Stimulated activated CD8-positive, alpha-beta memory T cell treated with anti-CD3 and anti-CD28 coated beads, Interleukin-15, amount 100 ng/mL, for 48 hours (primary cell): ENCODE measurements around the gene EVX2.

Experiments
- DNase-seq, 2 donors: peaks; one replicate each; pipeline ENCODE4 v3.0.0-alpha.2; 2020; ENCODE audit warnings: low read depth in 2 of 2

Gene EVX2

DNA sequence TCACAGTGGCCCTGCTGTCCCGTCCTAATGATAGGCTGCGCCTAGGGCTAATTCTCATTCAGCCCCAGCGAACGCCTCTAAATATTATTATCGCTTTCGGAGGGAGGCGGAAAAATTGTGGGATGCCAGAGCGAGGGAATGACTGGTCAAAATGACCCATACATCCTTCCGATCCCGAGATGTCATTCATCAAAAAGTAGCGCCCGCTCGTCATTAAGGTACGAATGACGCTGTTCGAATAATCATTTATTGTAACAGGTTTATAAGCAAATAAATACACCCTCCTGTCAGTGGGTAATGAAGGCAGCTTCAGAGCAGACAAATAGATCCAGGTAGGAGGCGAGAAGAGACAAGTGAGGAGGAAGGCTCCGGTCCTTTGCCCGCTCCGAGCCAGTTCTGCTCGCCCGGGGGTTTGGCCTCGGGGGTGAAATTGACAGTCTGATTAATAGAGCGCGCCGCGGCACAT, at the start of gene EVX2:
TSS of gene EVX2 (minus strand) at position 167 of the 466 bp plus-strand sequence. CDS start 186 bp downstream, outside the sequence.
- DNase-seq = no peak

GRCh38 chr2:176133389-176133788, 49.6 kb upstream of the EVX2 start:
- DNase-seq = no peak

- no peak for DNase-seq
Measured at GRCh38 chr2:176132205-176133171, 48.7 kb upstream of the EVX2 start.

GRCh38 chr2:176131848-176132158, 48.0 kb upstream of the EVX2 start:
- no peak for DNase-seq

DNA sequence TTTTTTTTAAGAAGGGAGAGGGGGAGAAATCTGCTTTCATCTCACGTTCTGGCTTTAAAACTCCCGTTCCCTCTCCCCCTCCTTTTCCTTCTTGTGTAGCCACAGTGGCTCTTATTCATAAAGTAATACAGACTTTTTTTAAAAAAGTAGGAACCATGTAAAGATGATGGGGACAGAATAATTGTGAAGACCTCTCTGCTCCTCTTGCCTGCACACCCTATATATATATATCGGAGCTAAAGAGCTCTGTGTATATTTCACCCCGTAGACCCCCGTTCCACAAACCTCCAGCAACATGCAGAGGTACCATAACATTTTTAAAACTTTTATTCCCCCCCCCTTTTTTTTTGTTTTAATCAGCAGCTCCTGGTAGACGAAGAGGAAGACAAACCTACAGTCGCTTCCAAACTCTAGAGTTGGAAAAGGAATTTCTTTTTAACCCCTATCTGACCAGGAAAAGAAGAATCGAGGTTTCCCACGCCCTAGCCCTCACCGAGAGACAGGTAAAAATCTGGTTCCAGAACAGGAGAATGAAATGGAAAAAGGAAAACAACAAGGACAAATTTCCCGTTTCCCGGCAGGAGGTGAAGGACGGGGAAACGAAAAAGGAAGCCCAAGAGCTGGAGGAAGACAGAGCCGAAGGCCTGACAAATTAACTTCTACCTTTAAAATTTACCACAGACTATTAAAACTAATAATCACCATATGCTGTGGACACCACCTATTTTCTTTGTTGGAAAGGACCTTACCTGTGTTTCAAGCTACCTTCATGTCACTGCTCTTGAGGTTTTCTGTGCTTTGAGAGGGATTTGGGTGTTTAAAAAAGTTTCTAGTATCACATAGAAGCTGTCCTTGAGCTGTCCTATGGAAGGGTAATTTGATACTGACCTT, 47.4 kb upstream of the EVX2 start:
- no peak for DNase-seq

DNA sequence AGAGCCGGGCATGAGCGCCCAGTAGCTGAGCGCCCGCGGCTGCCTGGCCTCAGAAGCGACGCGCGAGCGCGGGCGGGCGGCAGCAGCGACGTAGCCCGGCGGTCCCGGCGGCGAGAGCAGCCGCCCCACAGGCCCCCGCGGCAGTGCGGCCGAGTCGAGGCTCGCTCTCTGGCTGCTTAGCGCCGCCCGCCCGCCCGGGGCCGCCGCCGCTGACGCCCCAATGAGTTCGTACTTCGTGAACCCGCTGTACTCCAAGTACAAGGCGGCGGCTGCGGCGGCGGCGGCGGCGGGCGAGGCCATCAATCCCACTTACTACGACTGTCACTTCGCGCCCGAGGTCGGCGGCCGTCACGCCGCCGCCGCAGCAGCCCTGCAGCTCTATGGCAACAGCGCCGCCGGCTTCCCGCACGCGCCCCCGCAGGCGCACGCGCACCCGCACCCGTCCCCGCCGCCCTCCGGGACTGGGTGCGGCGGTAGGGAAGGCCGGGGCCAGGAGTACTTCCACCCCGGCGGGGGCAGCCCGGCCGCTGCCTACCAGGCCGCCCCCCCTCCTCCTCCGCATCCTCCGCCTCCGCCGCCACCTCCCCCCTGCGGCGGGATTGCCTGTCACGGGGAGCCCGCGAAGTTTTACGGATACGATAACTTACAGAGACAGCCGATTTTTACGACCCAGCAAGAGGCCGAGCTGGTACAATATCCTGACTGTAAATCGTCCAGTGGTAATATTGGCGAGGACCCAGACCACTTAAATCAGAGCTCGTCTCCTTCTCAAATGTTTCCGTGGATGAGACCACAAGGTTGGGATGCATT, 46.6 kb upstream of the EVX2 start:
- no peak for DNase-seq

GRCh38 chr2:176129813-176130146, 46.0 kb upstream of the EVX2 start:
- no peak for DNase-seq

DNA sequence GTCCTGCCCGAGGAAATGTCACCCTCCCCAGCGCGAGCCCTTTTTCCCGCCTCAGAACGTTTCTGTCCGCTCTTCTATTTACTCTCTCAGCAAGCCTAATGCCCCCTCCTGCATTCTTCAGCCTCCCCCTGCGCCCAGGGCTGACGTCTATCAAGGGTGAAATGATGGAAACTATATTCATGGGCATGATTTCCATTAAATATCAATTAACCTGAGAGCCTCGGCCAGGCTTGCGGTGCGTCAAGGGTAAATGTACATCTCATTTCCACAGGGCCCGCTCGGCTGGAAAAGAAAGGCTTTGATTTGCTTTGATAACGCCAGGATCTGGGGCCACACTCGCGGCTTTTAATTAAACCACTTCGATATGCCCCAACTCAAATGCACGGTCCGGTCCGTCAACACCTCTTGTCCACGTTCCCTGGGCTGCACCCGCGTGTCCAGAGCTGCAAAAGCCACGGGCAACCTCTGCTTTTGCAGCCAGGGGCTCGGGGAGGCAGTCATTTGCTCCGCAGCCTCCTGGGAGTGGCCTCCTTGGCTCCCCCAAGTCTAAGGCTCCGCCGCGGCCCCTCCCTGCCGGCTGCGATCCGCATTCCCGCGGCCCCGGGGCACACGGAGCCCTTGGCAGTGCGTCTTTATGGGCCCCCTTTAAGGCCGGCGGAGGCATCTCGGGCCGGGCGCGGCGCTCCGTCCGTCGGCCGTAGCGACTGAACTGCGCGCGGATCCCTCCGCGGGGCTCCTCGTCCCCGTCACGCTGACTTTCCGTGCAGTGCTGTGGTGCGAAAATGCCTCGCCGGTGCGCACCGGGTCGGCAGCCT, 45.4 kb upstream of the EVX2 start, which contains the start of gene HOXD8:
TSS of gene HOXD8 (plus strand) at position 724 of the 815 bp plus-strand sequence. CDS start 662 bp downstream, outside the sequence.
- no peak for DNase-seq

GRCh38 chr2:176128172-176128981, 44.6 kb upstream of the EVX2 start:
- DNase-seq = no peak

- DNase-seq = no peak
Measured at GRCh38 chr2:176127774-176128072, 44.0 kb upstream of the EVX2 start.

- no peak for DNase-seq
Measured at GRCh38 chr2:176126929-176127773, 43.4 kb upstream of the EVX2 start.

DNA sequence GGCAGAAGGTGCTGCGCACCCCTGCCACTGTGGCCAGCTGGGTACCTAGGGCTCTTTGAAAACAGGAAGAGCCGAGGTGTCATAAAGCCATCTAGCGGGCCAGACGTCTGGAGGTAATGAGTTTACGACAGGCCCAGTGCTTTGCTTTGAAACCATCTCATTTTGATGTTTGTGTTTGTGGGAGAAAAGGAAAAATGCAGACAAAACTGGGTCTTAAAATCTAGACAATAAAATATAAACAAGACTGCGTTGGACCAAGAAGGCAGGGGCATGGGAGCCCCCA, 42.0 kb upstream of the EVX2 start:
- DNase-seq = no peak

DNA sequence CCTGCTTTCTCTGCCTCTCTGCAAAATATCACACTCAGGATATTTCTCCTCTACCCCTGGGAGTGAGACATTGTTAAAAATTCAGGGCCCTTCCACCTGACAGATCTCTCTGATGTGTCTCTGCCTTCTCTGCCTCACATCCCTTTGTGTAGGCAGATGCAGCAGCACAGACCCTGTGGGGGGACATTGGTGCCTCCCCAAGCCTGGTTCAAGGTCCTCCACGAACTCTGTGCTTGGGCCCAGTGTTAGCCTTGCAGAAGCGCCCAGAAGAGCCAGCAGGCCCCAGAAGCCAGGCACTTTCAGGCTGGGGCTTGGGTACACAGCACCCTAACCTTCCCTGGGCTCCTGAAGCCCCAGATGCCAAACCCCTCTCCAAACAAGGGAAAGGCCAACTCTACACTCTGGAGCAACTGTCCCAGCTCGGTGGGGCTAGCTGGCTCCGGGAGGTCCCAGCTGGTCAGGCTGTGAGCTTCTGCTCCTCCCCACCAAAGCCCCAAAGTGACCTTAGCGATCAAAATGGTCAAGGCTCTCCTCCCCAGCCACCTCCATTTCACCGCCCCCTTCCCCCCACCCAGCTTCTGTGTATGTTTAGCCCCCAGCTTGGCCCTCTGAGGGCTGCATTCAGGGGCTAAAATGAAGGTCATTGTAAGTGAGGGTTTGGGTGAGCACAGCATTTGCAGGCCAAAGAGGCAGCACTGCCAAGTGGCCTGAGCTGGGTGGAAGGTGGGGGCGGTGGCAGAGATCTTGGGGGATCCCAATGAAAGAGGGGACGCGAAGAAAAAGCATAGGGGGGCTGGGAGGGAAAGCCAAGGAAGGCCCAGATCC, 41.4 kb upstream of the EVX2 start:
- no peak for DNase-seq

- no peak for DNase-seq
Measured at GRCh38 chr2:176124110-176124946, 40.6 kb upstream of the EVX2 start.

DNA sequence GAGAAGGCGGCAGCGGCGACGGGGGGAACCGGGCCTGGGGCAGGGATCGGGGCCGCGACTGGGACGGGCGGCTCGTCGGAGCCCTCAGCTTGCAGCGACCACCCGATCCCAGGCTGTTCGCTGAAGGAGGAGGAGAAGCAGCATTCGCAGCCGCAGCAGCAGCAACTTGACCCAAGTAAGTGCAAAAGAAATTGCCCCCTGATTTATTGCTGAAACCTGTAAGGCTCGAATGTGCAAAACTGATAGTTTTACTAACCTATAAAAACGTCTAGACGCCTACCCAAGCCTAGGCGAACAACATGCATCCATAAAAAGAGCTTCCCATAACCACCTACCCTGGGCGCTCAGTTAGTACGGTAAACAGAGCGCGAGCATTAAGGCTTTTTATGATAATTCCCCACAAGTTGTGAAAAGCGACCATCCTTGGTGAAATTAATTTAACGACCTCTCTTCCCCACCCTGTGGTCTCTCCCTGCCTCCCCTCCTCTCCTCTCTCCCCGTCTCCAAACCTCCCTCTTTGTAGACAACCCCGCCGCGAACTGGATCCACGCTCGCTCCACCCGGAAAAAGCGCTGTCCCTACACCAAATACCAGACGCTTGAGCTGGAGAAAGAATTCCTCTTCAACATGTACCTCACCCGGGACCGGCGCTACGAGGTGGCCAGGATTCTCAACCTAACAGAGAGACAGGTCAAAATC, 39.8 kb upstream of the EVX2 start:
- no peak for DNase-seq

DNA sequence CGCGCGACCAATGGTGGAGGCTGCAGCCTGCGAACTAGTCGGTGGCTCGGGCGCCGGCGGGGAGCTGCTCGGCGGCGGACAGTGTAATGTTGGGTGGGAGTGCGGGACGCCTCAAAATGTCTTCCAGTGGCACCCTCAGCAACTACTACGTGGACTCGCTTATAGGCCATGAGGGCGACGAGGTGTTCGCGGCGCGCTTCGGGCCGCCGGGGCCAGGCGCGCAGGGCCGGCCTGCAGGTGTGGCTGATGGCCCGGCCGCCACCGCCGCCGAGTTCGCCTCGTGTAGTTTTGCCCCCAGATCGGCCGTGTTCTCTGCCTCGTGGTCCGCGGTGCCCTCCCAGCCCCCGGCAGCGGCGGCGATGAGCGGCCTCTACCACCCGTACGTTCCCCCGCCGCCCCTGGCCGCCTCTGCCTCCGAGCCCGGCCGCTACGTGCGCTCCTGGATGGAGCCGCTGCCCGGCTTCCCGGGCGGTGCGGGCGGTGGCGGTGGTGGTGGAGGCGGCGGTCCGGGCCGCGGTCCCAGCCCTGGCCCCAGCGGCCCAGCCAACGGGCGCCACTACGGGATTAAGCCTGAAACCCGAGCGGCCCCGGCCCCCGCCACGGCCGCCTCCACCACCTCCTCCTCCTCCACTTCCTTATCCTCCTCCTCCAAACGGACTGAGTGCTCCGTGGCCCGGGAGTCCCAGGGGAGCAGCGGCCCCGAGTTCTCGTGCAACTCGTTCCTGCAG, 39.1 kb upstream of the EVX2 start, which contains the start of gene HOXD9:
TSS of gene HOXD9 (plus strand) at position 37 of the 728 bp plus-strand sequence. CDS start at position 87, 50 bp downstream.
- no peak for DNase-seq
